NCI-H2171 treated with DMSO at 0.1 percent for 48 hours (cell line): ENCODE results near the gene DLGAP1.
A peak's percentile ranks its signal among the peaks of the same experiment; 100 is the strongest.

Experiments used
- DNase-seq: peaks from one replicate; lab custom pipeline; 2025; lab: John Stamatoyannopoulos, UW

DLGAP1 gene

DNA sequence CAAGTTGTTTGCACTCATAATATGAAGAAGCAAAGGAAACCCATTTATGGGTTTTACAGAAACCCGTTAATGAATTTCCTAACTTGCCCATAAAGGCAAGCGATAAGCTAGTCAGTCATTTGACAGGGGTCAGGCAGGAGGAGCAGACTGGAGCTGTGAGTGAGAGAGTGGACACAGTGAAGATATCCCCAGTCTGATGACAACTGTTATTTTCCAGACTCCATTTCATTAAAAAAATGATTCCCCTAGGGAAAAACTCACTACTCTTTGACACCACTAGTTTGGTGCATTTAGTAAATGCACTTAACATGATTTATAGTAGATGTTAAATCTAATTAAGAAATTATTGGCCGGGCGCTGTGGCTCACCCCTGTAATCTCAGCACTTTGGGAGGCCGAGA is 924.3 kb downstream of the DLGAP1 start:
- DNase-seq: no peak

- DNase-seq: peak; percentile 92
These were observed 925.5 kb downstream of the DLGAP1 start for GRCh38 chr18:3529601-3530000.

DNA sequence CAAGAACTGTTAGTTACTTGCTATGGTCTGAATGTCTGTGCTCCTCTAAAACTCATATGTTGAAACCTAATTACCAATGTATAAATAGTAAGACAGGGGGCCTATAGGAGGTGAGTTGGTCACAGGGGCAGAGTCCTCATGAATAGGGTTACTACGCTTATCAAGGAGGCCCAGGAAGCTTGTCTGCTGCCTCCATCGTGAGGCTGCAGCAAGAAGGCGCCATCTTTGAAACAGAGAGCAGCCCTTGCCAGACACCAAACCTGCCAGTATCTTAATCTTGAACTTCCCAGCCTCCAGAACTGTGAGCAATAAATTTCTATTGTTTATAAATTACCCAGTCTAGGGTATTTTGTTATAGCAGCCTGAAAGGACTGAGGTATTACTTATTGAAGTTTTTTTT is 926.0 kb downstream of the DLGAP1 start:
- DNase-seq: peak; percentile 45

DNA sequence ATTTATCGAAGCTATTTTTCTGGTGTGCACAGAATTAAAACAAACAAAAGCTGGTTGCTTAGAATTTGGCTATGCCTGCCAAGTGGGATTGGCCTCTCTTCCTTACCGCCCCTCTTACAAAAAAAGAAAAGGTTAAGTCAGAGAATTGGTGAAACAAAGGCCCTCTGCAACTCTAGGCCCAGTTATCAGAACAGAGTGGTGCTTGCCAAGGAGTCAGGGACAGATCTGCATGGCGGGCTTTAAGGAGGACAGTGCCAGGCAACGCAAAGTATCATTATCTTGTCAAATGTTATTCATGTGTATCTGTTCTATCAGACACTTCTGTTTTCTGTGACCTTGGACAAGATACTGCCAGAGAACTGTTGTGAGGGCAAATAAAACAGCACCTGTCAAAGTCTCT is 926.9 kb downstream of the DLGAP1 start:
- peak; percentile 15 for DNase-seq

- DNase-seq: peak; percentile 99
These were observed 928.4 kb downstream of the DLGAP1 start for GRCh38 chr18:3526421-3527354.

- DNase-seq: peak; percentile 86
These were observed 929.2 kb downstream of the DLGAP1 start for GRCh38 chr18:3525870-3526420.

- no peak for DNase-seq
These were observed 930.4 kb downstream of the DLGAP1 start for GRCh38 chr18:3524706-3525105.

- peak; percentile 9 for DNase-seq
These were observed 934.6 kb downstream of the DLGAP1 start for GRCh38 chr18:3520230-3521085.

GRCh38 chr18:3514312-3515216 is 940.5 kb downstream of the DLGAP1 start:
- DNase-seq: no peak

DNA sequence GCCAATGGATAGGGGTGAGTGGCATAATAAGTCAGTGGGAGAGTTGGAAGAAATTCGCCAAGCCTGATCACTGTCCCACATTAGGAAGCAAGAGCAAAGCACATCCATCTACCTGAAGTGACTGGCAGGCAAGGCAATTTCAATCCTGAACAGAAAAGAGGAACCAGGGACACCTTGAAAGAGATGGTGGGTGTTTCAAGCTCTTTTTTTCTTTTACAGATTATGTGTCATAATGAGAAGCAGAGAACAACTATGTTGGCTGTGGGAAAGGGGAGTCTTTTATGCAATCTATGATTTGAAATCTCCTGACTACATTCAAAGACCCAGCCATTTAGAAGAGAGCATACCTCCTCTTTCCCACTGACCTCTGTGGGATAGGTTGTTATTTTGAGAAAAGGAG is 941.6 kb downstream of the DLGAP1 start:
- no peak for DNase-seq

- DNase-seq: no peak
These were observed 943.1 kb downstream of the DLGAP1 start for GRCh38 chr18:3511980-3512379.

DNA sequence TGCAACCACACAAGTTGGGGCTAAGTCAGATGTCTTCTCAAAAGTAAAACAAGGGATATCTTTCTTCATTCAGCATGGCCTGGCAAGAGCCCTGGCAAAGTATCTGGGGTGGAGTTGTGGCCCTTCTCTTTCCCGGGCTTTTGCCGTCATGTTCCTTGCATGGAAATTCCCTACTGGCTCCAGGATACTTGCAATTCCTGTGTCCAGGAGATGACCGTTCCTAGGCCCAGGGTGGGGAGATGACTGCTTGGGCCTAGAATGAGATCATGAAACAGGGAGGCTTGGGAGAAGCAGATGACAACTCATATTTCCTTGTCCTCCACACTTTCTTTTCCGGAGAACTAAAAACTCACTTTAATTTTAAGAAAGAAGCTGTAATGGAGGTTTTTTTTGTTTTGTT is 944.2 kb downstream of the DLGAP1 start:
- DNase-seq: no peak

DNA sequence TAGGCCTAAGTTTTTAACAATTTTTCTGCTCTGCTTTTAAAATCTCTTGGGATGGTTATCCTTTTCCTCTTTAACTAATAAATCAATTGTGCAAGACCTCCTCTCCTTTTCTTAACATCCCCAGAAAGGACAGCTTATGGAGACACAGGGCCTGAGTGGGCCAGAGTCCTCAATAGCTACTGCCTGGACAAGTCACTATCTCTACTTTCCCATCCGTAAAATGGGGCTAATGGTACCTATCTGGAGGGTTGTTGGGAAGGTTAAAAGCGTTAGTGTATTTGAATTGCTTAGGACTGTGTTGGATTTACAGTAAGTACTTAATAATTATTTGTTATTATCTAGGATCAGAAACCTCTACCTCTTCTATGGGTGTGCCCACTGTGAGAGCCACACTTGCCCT is 945.1 kb downstream of the DLGAP1 start:
- DNase-seq: no peak

DNA sequence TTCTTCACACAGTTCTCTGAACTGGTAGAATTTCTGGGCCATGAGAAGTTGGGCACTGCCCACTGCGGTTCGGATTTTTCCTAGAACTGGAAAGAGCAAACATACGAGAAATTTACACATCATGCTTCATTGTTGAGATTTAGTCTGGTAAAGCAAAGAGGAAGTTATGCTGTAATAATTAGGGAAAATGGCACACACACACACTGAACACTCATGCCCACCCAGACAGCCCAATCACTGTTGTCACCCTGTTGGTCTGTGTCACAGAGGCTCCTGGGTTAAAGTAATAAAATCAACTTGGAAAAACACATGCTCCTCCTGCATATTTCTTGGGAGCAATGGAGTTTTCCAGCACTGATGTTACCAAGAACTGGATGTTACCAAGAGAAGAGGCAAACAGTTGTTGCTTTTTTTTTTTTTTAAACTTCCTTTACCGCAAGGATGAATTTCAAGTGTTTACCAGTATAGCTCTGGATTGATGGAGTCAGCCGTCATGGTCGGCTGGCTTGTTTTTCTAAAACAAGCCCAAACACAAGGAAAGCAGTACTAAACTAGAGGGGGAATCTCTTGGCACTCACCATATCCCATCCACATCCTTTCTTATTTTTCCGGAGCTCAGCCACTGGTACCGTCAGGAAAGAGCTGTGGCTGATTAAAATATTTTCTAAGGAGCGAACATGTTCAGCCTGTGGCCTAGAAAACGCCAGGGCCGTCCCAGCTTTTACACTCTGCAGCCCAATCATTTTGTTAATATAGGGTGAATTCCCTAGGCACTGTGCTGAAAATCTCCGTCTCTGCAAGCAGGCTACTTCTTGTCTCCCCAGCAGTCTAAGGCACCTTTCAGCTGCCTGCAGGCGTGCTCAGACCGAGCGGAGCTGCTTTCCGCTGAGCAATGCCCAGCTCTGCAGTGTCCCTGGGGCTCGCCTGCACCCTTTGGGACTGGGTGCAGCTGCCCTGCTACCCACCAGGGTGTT is 946.2 kb downstream of the DLGAP1 start:
- DNase-seq: peak; percentile 87

- no peak for DNase-seq
These were observed 950.5 kb downstream of the DLGAP1 start for GRCh38 chr18:3504637-3505036.

DNA sequence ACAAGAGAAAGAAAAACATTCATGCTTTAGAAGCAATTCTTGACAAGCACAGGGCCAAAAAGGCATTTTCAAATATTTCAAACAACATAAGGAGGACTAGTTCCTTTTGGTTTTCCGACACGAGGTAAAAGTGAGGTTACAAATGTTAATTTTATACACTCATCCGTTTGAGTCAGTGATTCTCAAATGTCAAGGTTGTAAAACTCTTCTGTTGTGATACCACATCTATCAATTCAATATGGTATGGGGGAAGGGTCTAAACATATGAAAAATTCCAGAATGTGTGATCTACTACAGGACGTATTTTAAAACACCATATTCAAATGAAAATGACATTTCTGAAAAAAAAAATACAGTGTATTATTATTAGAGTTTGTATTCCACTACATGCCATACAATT is 952.5 kb downstream of the DLGAP1 start:
- no peak for DNase-seq

- DNase-seq: no peak
These were observed 955.1 kb downstream of the DLGAP1 start for GRCh38 chr18:3500016-3500415.

DNA sequence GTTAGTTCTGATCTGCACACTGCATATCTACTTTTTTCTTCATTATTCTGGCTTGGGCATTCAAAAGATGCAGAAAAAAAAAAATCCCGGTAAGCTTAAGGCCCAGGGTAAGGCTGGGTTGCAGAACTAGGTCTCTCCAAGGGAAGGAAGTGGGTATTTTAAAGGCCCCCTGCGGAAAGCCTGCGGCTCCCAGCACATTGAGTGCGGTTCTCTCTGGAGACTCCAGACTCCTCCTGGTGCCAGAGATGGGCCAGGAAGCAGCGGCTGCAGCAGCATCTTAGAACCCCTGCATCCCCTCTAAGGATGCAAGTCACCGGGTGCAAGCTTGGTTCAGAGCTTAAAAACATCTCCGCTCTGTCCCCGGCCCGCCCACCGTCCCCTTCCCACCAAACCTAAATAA is 955.6 kb downstream of the DLGAP1 start:
- no peak for DNase-seq

DNA sequence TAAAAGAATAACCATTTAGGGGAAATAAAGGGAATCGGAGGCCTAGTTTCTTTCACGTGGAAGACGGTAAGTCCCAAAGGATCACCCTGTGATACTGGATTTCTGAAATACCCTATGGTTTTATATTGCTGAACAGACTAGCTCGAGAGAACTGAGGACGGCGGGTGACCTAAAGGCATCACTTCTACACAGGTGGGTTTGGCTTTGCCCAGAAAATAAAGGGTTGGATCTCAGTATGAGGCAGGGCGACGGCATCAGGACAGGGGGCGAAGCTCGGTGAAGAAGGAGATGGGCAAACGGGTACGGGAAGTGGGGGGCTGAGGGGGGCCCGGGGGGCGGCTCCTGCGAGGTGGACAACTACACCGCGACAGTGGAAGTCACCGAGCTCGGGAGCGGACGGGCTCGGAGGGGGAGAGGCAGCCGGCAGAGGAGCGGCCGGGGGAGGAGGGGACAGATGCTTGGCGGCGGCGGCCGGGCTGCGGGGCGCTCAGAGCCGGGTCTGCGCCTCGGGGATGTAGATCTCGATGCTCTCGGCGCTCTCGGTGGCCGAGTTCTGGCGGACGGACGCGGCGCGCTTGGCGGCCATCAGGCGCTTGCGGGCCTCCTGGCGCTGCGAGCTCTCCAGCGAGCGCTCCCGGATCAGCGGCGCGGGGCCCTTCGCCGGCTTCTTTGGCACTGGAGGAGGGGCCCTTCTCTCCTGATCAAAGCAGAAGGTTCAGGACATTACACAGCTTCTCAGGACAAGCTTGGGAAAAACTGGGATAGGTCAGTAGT is 956.2 kb downstream of the DLGAP1 start:
- DNase-seq: no peak
